VCaP (cell line): ENCODE results near the gene PRR22.

Experiments used
- H3K27ac ChIP-seq: fragments of 450-650 bp; 2 replicates; pipeline ENCODE4 v1.5.1; 2017
- CTCF ChIP-seq: fragments of 450-650 bp; conservative IDR thresholded peaks from 2 replicates; pipeline ENCODE4 v1.5.1; 2017; ENCODE audit warnings: mild to moderate bottlenecking, moderate library complexity

Gene PRR22

DNA sequence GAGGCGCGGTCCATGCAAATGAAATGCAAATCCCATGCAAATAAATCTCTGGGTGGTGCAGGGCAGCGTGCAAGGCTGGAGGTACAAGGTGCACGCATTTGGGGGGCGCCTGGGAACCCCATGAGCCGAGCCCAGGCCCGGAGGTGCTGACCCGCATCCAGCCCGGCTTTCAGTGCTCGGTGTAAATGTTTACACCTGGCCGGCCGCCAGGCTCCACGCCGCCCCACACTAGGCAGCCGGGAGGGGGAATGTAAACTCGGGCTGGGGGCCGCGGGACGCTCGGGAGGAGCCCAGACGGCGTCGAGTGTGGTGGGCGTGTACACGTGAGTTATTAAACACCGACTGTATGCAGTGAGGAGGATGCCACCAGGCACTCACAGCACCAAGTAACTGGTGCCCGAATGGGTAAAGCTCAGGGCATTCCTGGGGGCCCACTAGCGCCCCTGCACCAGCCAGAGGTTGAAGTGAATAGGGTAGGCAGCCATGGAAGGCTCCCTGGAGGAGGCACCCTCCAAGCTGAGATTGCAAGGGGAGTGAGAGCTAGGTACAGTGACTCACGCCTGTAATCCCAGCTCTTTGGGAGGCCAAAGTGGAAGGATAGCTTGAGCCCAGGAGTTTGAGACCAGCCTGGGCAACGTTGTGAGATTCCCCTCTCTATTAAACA is 37.8 kb upstream of the PRR22 start:
- no peak overlapping the region for H3K27ac ChIP-seq
- TF ChIP-seq CTCF, result no peak

- TF ChIP-seq CTCF, result no peak
- no peak overlapping the region for H3K27ac ChIP-seq
Observed at GRCh38 chr19:5821521-5822180, 37.1 kb upstream of the PRR22 start.

- no peak overlapping the region for H3K27ac ChIP-seq
Observed at GRCh38 chr19:5820785-5821184, 36.2 kb upstream of the PRR22 start.

GRCh38 chr19:5818594-5818993 is 34.0 kb upstream of the PRR22 start:
- no peak overlapping the region for H3K27ac ChIP-seq
- no peak for TF ChIP-seq CTCF

More at GRCh38 chr19:5820785-5821184, 36.2 kb upstream of the PRR22 start:
- no peak for TF ChIP-seq CTCF

DNA sequence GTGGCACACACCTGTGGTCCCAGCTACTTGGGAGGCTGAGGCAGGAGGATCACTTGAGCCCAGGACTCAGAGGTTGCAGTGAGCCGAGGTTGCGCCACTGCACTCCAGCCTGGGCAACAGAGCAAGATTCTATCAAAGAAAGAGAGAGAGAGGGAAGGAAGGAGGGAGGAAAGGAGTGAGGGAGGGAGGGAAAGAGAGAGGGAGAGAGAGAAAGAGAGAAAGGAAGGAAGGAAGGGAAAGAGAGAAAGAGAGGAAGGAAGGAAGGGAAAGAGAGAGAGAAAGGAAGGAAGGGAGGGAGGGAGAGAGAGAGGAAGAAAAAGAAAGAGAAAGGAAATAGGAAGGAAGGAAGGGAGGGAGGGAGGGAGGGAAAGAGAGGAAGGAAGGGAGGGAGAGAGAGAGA is 32.7 kb upstream of the PRR22 start:
- no peak for TF ChIP-seq CTCF

GRCh38 chr19:5814852-5815246 is 30.3 kb upstream of the PRR22 start:
- TF ChIP-seq CTCF, result no peak
- no peak overlapping the region for H3K27ac ChIP-seq

More for the DNA sequence above, 32.7 kb upstream of the PRR22 start:
- no peak overlapping the region for H3K27ac ChIP-seq

GRCh38 chr19:5814123-5814851 is 29.7 kb upstream of the PRR22 start:
- H3K27ac ChIP-seq, result no peak overlapping the region
- TF ChIP-seq CTCF, result no peak
